Keratinocyte (primary cell): ENCODE results near the gene MAPK14.
"Not testable (repeated sequence)": the region's sequence is repeated elsewhere in the genome, so short reads cannot be mapped to it uniquely, and the experiment has no call there.

Experiments
- CTCF ChIP-seq, 3 experiments: IDR thresholded peaks in 1 of 3; conservative IDR thresholded peaks in 1 of 3; optimal IDR thresholded peaks in 1 of 3; 2 replicates in 2 of 3; 3 replicates in 1 of 3; pipeline versions ENCODE3 to v1.5.1; 2011; ENCODE audit warnings: low read length in 3 of 3, mild to moderate bottlenecking in 3 of 3, moderate library complexity in 2 of 3, control low read depth in 1 of 3, inconsistent platforms in 1 of 3; ENCODE audit not compliant: insufficient read depth in 2 of 3; ENCODE audit errors: extremely low read depth in 1 of 3
- EZH2 ChIP-seq: IDR thresholded peaks from one replicate; pipeline ENCODE4 v1.6.1; 2012; ENCODE audit warnings: inconsistent platforms, mild to moderate bottlenecking, low read length, moderate library complexity

DNA sequence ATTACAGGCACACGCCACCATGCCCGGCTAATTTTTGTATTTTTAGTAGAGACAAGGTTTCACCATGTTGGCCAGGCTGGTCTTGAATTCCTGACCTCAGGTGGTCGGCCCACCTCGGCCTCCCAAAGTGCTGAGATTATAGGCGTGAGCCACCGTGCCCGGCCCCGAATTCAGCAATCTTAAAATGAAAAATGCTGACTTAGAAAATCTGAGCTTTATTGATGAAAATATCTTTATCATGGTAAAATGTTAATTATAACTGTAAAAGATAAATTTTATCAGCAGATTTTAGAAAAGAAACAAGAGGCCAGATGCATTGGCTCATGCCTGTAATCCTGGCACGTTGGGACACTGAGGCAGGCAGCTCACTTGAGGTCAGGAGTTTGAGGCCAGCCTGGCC, 39.6 kb upstream of the MAPK14 start:
- TF ChIP-seq CTCF (optimal IDR thresholded peaks at IDR 0.05 in 1 of 3, IDR thresholded peaks at IDR 0.05 in 1 of 3, conservative IDR thresholded peaks at IDR 0.05 in 1 of 3; ENCODE audit: extremely low read depth in 1 of 3, insufficient read depth in 2 of 3, low read length in 3 of 3); EZH2: not testable (repeated sequence)
